HepG2 (cell line): ENCODE measurements around the gene MTARC1. TPM values are rescaled to one million over a fixed set of nuclear protein-coding genes. Genes with fewer than 3 reads are reported as not detected.
A peak's percentile ranks its signal among the peaks of the same experiment; 100 is the strongest.

Experiments
- AGO2 ChIP-seq: fragments of 200-400 bp; formaldehyde crosslinking; optimal IDR thresholded peaks from 2 replicates; pipeline ENCODE3; 2017; ENCODE audit warnings: mild to moderate bottlenecking, low read depth, low read length, moderate library complexity
- ARHGAP35 ChIP-seq: sonication (generic); formaldehyde crosslinking; IDR thresholded peaks from 2 replicates; pipeline ENCODE4 v1.9.0; 2022; ENCODE audit warnings: mild to moderate bottlenecking, inconsistent platforms, moderate library complexity, missing genetic modification reagents, borderline replicate concordance
- CHD4 ChIP-seq: fragments of 200-600 bp; sonication (generic); IDR thresholded peaks from 2 replicates; pipeline ENCODE4 v1.7.0; 2017; ENCODE audit warnings: mild to moderate bottlenecking, low read length, borderline replicate concordance
- SAP130 ChIP-seq: IDR thresholded peaks from 2 replicates; pipeline ENCODE4 v1.6.1; 2016; ENCODE audit warnings: low read depth
- SETDB1 ChIP-seq: sonication (generic); formaldehyde crosslinking; IDR thresholded peaks from 2 replicates; pipeline ENCODE4 v1.5.1; 2020; ENCODE audit warnings: missing genetic modification reagents, mild to moderate bottlenecking, borderline replicate concordance
- SNAI1 ChIP-seq: sonication (generic); formaldehyde crosslinking; IDR thresholded peaks from 2 replicates; pipeline ENCODE4 v1.5.0; 2020; ENCODE audit warnings: mild to moderate bottlenecking, missing genetic modification reagents, borderline replicate concordance
- TCF12 ChIP-seq, 2 experiments: fragments of 450-650 bp in 1 of 2; sonication (generic) in 1 of 2; formaldehyde crosslinking in 1 of 2; IDR thresholded peaks; 2 replicates each; pipeline versions ENCODE4 v1.6.1 to v1.8.0; 2017 to 2022; ENCODE audit warnings: antibody characterized with exemption in 1 of 2, mild to moderate bottlenecking in 1 of 2, missing genetic modification reagents in 1 of 2, moderate library complexity in 1 of 2
- ZNF33B ChIP-seq: sonication (generic); formaldehyde crosslinking; IDR thresholded peaks from 2 replicates; pipeline ENCODE4 v1.5.1; 2020; ENCODE audit warnings: mild to moderate bottlenecking, missing genetic modification reagents
- ZNF569 ChIP-seq: sonication (generic); formaldehyde crosslinking; IDR thresholded peaks from 2 replicates; pipeline ENCODE4 v1.5.0; 2020; ENCODE audit warnings: mild to moderate bottlenecking, missing genetic modification reagents, moderate library complexity, borderline replicate concordance
- ZNF879 ChIP-seq: sonication (generic); formaldehyde crosslinking; IDR thresholded peaks from 2 replicates; pipeline ENCODE4 v1.8.1; 2023; ENCODE audit warnings: missing genetic modification reagents
- ZNF891 ChIP-seq: sonication (generic); formaldehyde crosslinking; IDR thresholded peaks from 2 replicates; pipeline ENCODE4 v1.5.0; 2020; ENCODE audit warnings: mild to moderate bottlenecking, missing genetic modification reagents
- ZSCAN30 ChIP-seq: sonication (generic); formaldehyde crosslinking; IDR thresholded peaks from 2 replicates; pipeline ENCODE4 v1.5.0; 2020; ENCODE audit warnings: mild to moderate bottlenecking, missing genetic modification reagents
- polyA plus RNA-seq, 8 experiments: library from polyadenylated mRNA; depleted of rRNA in 3 of 8; stranded (reverse) in 7 of 8; unstranded in 1 of 8; fragments of >200 nt; fragmentation: Illumina TruSeq in 4 of 8; extraction: Trizol in 4 of 8; gene quantifications; 2 replicates each; pipeline versions ENCODE4 v1.2.1 to v1.2.3, GENCODE V29; 2011 to 2016; ENCODE audit warnings: low read depth in 4 of 8, missing spikeins in 1 of 8, mixed read lengths in 1 of 8; ENCODE audit not compliant: insufficient read depth in 1 of 8
- total RNA-seq, 5 experiments: library from RNA; depleted of rRNA; stranded (reverse); fragments of >200 nt; fragmentation: Illumina TruSeq; extraction: Trizol; gene quantifications; 2 replicates each; pipeline ENCODE4 v1.2.3, GENCODE V29; 2016; ENCODE audit warnings: low read depth in 1 of 5
- TF ChIP-seq, protein P1 (sequence below): sonication (generic); formaldehyde crosslinking; IDR thresholded peaks from 2 replicates; pipeline ENCODE4 v1.4.0; 2020; ENCODE audit warnings: missing genetic modification reagents
- TF ChIP-seq, protein P2 (sequence below): sonication (generic); formaldehyde crosslinking; IDR thresholded peaks from 2 replicates; pipeline ENCODE4 v1.4.0; 2020; ENCODE audit warnings: mild to moderate bottlenecking, missing genetic modification reagents
- TF ChIP-seq, protein P3 (sequence below): sonication (generic); formaldehyde crosslinking; IDR thresholded peaks from 2 replicates; pipeline ENCODE4 v1.4.0; 2020; ENCODE audit warnings: mild to moderate bottlenecking, missing genetic modification reagents
- TF ChIP-seq, protein P4 (sequence below): sonication (generic); formaldehyde crosslinking; IDR thresholded peaks from 2 replicates; pipeline ENCODE4 v1.4.0; 2020; ENCODE audit warnings: missing genetic modification reagents, borderline replicate concordance
- TF ChIP-seq, protein P5 (sequence below): sonication (generic); formaldehyde crosslinking; IDR thresholded peaks from 2 replicates; pipeline ENCODE4 v1.4.0; 2020; ENCODE audit warnings: missing genetic modification reagents
- TF ChIP-seq, protein P6 (sequence below): sonication (generic); formaldehyde crosslinking; IDR thresholded peaks from 2 replicates; pipeline ENCODE4 v1.5.0; 2020; ENCODE audit warnings: missing genetic modification reagents

The MTARC1 gene
- total and polyA plus RNA-seq, 2 of the 13 experiments (the other 11 are each of a cell fraction or from before 2014, with no cell fraction given) = 19.4 to 106 TPM

DNA sequence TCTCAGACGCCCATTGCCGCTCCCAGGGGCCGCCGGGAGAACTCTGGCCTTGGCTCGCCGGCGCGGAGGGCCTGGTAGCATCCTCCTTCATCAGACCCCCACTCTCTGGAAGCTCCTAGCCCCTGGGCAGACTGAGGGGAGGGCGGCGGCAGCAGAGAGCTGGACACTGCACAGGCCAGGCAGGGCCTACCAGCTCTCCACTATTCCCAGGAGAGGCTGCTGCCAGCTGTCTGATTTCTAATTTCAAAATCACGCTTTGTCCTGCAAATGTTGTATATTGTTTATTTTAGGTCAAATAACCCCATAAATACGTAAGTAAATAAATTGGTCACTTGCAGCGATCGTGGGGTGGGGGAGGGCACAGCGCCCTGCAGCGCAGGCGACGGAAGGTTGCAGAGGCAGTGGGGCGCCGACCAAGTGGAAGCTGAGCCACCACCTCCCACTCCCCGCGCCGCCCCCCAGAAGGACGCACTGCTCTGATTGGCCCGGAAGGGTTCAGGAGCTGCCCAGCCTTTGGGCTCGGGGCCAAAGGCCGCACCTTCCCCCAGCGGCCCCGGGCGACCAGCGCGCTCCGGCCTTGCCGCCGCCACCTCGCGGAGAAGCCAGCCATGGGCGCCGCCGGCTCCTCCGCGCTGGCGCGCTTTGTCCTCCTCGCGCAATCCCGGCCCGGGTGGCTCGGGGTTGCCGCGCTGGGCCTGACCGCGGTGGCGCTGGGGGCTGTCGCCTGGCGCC, at the start of gene MTARC1 (continued):
- TF ChIP-seq, protein P1, sequence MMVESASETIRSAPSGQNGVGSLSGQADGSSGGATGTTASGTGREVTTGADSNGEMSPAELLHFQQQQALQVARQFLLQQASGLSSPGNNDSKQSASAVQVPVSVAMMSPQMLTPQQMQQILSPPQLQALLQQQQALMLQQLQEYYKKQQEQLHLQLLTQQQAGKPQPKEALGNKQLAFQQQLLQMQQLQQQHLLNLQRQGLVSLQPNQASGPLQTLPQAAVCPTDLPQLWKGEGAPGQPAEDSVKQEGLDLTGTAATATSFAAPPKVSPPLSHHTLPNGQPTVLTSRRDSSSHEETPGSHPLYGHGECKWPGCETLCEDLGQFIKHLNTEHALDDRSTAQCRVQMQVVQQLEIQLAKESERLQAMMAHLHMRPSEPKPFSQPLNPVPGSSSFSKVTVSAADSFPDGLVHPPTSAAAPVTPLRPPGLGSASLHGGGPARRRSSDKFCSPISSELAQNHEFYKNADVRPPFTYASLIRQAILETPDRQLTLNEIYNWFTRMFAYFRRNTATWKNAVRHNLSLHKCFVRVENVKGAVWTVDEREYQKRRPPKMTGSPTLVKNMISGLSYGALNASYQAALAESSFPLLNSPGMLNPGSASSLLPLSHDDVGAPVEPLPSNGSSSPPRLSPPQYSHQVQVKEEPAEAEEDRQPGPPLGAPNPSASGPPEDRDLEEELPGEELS (CRISPR knock-in tag) = peak; percentile 56
- TF ChIP-seq AGO2 (peak; percentile 52), SETDB1 (no peak), ZNF879 (CRISPR knock-in tag) (no peak), SNAI1 (no peak), ZNF569 (no peak), CHD4 (no peak), ZSCAN30 (CRISPR knock-in tag) (no peak), ZNF891 (CRISPR knock-in tag) (no peak), TCF12 (IDR thresholded peaks at IDR 0.05) (no peak), TCF12 (CRISPR knock-in tag; IDR thresholded peaks at IDR 0.05) (no peak), SAP130 (peak; percentile 69), ZNF33B (CRISPR knock-in tag) (no peak), ARHGAP35 (CRISPR knock-in tag) (no peak)
- TF ChIP-seq, protein P2, sequence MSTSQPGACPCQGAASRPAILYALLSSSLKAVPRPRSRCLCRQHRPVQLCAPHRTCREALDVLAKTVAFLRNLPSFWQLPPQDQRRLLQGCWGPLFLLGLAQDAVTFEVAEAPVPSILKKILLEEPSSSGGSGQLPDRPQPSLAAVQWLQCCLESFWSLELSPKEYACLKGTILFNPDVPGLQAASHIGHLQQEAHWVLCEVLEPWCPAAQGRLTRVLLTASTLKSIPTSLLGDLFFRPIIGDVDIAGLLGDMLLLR (CRISPR knock-in tag) = no peak; the same call in 1 of the 2 replicates
- TF ChIP-seq, protein P3, sequence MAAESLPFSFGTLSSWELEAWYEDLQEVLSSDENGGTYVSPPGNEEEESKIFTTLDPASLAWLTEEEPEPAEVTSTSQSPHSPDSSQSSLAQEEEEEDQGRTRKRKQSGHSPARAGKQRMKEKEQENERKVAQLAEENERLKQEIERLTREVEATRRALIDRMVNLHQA (CRISPR knock-in tag) = no peak
- TF ChIP-seq, protein P4, sequence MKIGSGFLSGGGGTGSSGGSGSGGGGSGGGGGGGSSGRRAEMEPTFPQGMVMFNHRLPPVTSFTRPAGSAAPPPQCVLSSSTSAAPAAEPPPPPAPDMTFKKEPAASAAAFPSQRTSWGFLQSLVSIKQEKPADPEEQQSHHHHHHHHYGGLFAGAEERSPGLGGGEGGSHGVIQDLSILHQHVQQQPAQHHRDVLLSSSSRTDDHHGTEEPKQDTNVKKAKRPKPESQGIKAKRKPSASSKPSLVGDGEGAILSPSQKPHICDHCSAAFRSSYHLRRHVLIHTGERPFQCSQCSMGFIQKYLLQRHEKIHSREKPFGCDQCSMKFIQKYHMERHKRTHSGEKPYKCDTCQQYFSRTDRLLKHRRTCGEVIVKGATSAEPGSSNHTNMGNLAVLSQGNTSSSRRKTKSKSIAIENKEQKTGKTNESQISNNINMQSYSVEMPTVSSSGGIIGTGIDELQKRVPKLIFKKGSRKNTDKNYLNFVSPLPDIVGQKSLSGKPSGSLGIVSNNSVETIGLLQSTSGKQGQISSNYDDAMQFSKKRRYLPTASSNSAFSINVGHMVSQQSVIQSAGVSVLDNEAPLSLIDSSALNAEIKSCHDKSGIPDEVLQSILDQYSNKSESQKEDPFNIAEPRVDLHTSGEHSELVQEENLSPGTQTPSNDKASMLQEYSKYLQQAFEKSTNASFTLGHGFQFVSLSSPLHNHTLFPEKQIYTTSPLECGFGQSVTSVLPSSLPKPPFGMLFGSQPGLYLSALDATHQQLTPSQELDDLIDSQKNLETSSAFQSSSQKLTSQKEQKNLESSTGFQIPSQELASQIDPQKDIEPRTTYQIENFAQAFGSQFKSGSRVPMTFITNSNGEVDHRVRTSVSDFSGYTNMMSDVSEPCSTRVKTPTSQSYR (CRISPR knock-in tag) = peak; percentile 90
- TF ChIP-seq, protein P5, sequence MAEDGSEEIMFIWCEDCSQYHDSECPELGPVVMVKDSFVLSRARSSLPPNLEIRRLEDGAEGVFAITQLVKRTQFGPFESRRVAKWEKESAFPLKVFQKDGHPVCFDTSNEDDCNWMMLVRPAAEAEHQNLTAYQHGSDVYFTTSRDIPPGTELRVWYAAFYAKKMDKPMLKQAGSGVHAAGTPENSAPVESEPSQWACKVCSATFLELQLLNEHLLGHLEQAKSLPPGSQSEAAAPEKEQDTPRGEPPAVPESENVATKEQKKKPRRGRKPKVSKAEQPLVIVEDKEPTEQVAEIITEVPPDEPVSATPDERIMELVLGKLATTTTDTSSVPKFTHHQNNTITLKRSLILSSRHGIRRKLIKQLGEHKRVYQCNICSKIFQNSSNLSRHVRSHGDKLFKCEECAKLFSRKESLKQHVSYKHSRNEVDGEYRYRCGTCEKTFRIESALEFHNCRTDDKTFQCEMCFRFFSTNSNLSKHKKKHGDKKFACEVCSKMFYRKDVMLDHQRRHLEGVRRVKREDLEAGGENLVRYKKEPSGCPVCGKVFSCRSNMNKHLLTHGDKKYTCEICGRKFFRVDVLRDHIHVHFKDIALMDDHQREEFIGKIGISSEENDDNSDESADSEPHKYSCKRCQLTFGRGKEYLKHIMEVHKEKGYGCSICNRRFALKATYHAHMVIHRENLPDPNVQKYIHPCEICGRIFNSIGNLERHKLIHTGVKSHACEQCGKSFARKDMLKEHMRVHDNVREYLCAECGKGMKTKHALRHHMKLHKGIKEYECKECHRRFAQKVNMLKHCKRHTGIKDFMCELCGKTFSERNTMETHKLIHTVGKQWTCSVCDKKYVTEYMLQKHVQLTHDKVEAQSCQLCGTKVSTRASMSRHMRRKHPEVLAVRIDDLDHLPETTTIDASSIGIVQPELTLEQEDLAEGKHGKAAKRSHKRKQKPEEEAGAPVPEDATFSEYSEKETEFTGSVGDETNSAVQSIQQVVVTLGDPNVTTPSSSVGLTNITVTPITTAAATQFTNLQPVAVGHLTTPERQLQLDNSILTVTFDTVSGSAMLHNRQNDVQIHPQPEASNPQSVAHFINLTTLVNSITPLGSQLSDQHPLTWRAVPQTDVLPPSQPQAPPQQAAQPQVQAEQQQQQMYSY = no peak
- TF ChIP-seq, protein P6, sequence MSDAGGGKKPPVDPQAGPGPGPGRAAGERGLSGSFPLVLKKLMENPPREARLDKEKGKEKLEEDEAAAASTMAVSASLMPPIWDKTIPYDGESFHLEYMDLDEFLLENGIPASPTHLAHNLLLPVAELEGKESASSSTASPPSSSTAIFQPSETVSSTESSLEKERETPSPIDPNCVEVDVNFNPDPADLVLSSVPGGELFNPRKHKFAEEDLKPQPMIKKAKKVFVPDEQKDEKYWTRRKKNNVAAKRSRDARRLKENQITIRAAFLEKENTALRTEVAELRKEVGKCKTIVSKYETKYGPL (CRISPR knock-in tag) = no peak
